MCF 10A (cell line): ENCODE measurements around the gene HMOX1. TPM values are rescaled to one million over a fixed set of nuclear protein-coding genes. Genes with fewer than 3 reads are reported as not detected.

Source experiments
- BruUV-seq: library from RNA; stranded (reverse); fragments of 400-500 nt; replicated peaks from 2 replicates; lab custom pipeline; 2021; lab: Mats Ljungman, UMichigan
- CTCF ChIA-PET: fragments of 300-600 bp; sonication (Branson Sonifier 250); formaldehyde crosslinking; extraction: SDS; loops from one replicate; lab custom pipeline; 2021; ENCODE audit warnings: antibody characterized with exemption, inconsistent platforms; lab: Yijun Ruan, JAX
- POLR2A ChIA-PET: fragments of 300-600, 350-650 bp; sonication (Branson Sonifier 250); formaldehyde crosslinking; extraction: SDS; loops from one replicate; lab custom pipeline; 2020; ENCODE audit warnings: antibody characterized with exemption, inconsistent platforms; lab: Yijun Ruan, JAX
- DNase-seq: peaks from one replicate; pipeline ENCODE4 v3.0.0-alpha.2; 2018; ENCODE audit not compliant: unreplicated experiment
- H3K27ac Mint-ChIP-seq: one replicate; pipeline ENCODE4 v1.8.0; 2022; ENCODE audit warnings: mild to moderate bottlenecking, low read depth, mixed read lengths; ENCODE audit not compliant: unreplicated experiment
- H3K27me3 Mint-ChIP-seq: one replicate; pipeline ENCODE4 v1.8.0; 2022; ENCODE audit warnings: mixed read lengths; ENCODE audit not compliant: insufficient read depth, unreplicated experiment
- H3K36me3 Mint-ChIP-seq: one replicate; pipeline ENCODE4 v1.8.0; 2022; ENCODE audit warnings: mild to moderate bottlenecking, moderate library complexity, mixed read lengths; ENCODE audit not compliant: insufficient read depth, unreplicated experiment
- H3K4me1 Mint-ChIP-seq: one replicate; pipeline ENCODE4 v1.8.0; 2022; ENCODE audit warnings: mixed read lengths; ENCODE audit not compliant: insufficient read depth, unreplicated experiment
- H3K4me3 Mint-ChIP-seq: one replicate; pipeline ENCODE4 v1.8.0; 2022; ENCODE audit warnings: mild to moderate bottlenecking, moderate library complexity, mixed read lengths; ENCODE audit not compliant: unreplicated experiment
- H3K9me3 Mint-ChIP-seq: one replicate; pipeline ENCODE4 v1.8.0; 2022; ENCODE audit warnings: mixed read lengths; ENCODE audit not compliant: unreplicated experiment
- intact Hi-C: fragments of 100-400 bp; cut with micrococcal nuclease; formaldehyde crosslinking; loops from 2 replicates; pipeline ENCODE4 v1.14.1; 2022
- total RNA-seq: library from RNA; stranded (reverse); gene quantifications from 2 replicates; pipeline ENCODE4 v1.2.3, GENCODE V29; 2022
- TF ChIP-seq, protein P1 (sequence below): fragments of 200-600 bp; IDR thresholded peaks from one replicate; pipeline ENCODE4 v1.8.0; 2022; ENCODE audit warnings: antibody characterized with exemption, mild to moderate bottlenecking; ENCODE audit not compliant: unreplicated experiment

The HMOX1 gene
- total RNA-seq, 1 experiment from 2014 or later, result 1.9 TPM

DNA sequence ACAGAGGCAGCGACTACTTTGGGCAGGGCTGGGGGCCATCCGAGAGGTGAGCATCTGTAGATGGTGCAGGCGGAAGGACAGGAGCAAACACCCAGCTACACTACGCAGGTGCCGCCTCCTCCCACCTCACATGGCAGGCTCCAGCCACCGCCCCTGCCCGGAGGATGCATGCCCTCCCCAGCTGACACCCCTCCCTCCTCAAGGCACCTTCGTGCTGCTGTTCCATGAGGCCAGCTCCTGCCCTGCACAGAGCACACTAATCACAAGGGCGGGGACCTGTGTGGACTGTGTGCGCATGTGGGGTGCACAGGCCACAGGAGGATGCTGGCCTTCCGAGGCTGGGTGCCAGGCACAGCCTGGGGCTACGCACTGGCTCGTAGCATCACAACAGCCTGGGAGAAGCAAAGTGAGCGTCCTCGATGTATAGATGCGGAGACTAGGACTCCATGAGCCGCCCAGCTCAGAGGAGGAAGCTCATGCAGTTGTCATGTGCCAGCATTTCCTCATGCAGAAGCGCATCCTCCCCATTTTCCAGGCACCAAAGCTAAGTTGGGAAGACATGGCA lies 32.8 kb upstream of the HMOX1 start:
- Mint-ChIP-seq H3K36me3 (peaks cover 6% of the 10 kb centered on the region), H3K4me3 (no peak overlapping the region), H3K4me1 (peaks cover 11% of the 10 kb centered on the region), H3K27me3 (no peaks in the 10 kb centered on the region), H3K9me3 (no peaks in the 10 kb centered on the region), H3K27ac (no peak overlapping the region)
- CTCF ChIA-PET, result interaction anchor here (0.6 to 1.4 kb wide), 7 partner anchors 9 to 776 kb away, joined by 3 to 6 read pairs (median 3); no protein-coding TSS in a partner anchor
- intact Hi-C loops, result no loop called here
- BruUV-seq, result no TSS peak
- TF ChIP-seq, protein P1, sequence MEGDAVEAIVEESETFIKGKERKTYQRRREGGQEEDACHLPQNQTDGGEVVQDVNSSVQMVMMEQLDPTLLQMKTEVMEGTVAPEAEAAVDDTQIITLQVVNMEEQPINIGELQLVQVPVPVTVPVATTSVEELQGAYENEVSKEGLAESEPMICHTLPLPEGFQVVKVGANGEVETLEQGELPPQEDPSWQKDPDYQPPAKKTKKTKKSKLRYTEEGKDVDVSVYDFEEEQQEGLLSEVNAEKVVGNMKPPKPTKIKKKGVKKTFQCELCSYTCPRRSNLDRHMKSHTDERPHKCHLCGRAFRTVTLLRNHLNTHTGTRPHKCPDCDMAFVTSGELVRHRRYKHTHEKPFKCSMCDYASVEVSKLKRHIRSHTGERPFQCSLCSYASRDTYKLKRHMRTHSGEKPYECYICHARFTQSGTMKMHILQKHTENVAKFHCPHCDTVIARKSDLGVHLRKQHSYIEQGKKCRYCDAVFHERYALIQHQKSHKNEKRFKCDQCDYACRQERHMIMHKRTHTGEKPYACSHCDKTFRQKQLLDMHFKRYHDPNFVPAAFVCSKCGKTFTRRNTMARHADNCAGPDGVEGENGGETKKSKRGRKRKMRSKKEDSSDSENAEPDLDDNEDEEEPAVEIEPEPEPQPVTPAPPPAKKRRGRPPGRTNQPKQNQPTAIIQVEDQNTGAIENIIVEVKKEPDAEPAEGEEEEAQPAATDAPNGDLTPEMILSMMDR, result no peak
- POLR2A ChIA-PET, result no interaction called here
- no peak for DNase-seq

DNA sequence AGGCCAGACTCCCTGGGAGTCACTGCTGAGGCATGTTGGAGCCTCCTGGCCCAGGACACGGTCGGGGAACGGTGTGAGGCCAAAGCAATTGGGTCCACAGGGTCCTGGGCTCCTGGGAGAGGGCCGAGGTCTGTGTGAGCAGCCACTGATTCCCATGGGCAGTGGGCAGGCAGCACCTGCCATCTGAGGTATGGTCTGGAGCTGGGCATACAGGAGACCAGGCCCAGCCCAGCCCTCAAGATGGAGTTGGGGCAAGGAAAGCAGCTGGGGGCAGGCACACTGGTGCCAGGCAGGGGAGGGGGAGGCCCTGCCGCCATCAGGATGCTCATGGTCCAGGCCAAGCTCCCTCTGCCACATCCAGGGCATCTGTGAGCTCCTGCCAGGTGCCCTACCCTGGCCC lies 32.2 kb upstream of the HMOX1 start:
- H3K4me3 Mint-ChIP-seq, result no peak overlapping the region
- DNase-seq, result no peak
- no TSS peak for BruUV-seq
- peaks cover 11% of the 10 kb centered on the region for H3K4me1 Mint-ChIP-seq
- H3K36me3 Mint-ChIP-seq, result peaks cover 6% of the 10 kb centered on the region
- intact Hi-C loops, result no loop called here
- no peaks in the 10 kb centered on the region for H3K27me3 Mint-ChIP-seq
- no peak overlapping the region for H3K27ac Mint-ChIP-seq
- TF ChIP-seq, protein P1, result no peak
- H3K9me3 Mint-ChIP-seq, result no peaks in the 10 kb centered on the region
- ChIA-PET POLR2A (interaction anchor here (0.6 kb wide), 1 partner anchor 767 kb away, joined by 3 read pairs; no protein-coding TSS in a partner anchor), CTCF (interaction anchor here (0.8 to 1.4 kb wide), 4 partner anchors 23 to 776 kb away, joined by 3 to 6 read pairs (median 4); no protein-coding TSS in a partner anchor)

DNA sequence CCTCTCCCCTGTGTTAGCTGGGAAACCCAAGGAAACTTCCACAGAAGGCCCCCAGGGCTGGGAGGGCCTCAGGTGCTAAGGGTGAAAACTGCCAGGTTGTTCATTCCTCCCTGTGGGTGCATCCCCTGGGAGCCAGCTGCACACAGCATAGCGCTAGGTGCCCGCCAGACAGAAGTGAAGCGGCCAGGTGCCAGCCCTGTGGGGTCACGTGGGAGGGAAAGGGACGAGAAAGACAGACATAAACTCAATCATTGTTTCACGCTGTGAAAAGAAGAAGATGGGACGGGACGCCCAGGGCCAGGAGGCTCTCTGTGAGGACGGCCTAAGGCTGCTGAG lies 31.6 kb upstream of the HMOX1 start:
- no peak for DNase-seq
- Mint-ChIP-seq H3K4me3 (no peak overlapping the region), H3K36me3 (peaks cover 6% of the 10 kb centered on the region), H3K9me3 (no peaks in the 10 kb centered on the region), H3K27me3 (no peaks in the 10 kb centered on the region), H3K4me1 (peaks cover 11% of the 10 kb centered on the region), H3K27ac (no peak overlapping the region)
- CTCF ChIA-PET, result interaction anchor here (0.7 to 2.5 kb wide), 8 partner anchors 8 to 775 kb away, joined by 3 to 18 read pairs (median 4); partner anchors contain the start of gene HMOX1
- no TSS peak for BruUV-seq
- intact Hi-C loops, result no loop called here
- POLR2A ChIA-PET, result interaction anchor here (0.6 kb wide), 1 partner anchor 766 kb away, joined by 3 read pairs; no protein-coding TSS in a partner anchor
- TF ChIP-seq, protein P1, result no peak

DNA sequence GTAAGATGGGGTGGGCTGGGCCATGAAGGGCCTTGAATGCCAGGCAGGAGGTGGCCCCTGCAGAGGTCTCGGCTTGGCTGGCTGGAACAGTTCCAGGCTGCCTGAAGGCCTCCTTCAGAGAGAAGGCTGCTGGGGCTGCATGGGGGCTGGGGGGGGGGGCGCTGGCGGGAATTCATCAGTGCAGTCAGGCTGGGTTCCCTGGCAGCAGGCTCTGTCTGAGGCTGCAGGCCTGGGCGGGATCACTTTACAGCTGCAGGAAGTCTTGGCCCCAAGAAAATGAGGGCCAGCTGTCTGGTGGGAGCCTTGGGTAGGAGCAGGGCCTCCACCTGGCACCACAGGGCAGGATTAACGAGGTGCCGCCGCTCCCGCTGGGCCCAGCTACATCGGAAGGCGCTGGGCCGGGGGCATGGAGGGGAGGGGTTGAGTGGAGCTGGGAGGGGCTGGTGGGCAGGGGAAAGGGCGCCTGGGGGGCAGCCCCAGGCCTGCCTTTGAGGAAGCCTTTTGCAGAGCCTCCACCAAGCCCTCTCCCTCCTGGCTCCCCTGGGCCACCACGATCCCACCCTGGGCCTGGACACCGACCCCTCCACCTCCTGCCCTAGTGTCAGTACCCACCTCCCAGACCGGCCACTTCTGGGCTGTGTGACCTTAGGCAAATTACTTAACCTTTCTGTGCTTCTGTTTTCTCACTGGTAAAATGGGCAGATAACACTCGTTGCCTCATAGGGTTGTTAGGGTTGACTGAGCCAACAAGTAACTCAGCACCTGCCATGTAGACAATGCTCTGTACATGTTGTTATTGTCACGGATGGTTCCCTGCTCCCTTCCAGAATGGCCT lies 31.0 kb upstream of the HMOX1 start:
- POLR2A ChIA-PET, result interaction anchor here (0.6 to 0.7 kb wide), 2 partner anchors 50 to 774 kb away, joined by 3 read pairs; partner anchors contain the start of gene TOM1
- no TSS peak for BruUV-seq
- TF ChIP-seq, protein P1, result no peak
- no peak for DNase-seq
- peaks cover 11% of the 10 kb centered on the region for H3K4me1 Mint-ChIP-seq
- H3K9me3 Mint-ChIP-seq, result no peaks in the 10 kb centered on the region
- H3K27me3 Mint-ChIP-seq, result no peaks in the 10 kb centered on the region
- no peak overlapping the region for H3K4me3 Mint-ChIP-seq
- H3K27ac Mint-ChIP-seq, result no peak overlapping the region
- peaks cover 6% of the 10 kb centered on the region for H3K36me3 Mint-ChIP-seq
- intact Hi-C loops, result loop anchor here (1.0 to 2.0 kb wide), 7 partner anchors 31 to 775 kb away; partner anchors contain the start of gene HMOX1
- CTCF ChIA-PET, result interaction anchor here (0.6 to 2.5 kb wide), 16 partner anchors 9 to 905 kb away, joined by 3 to 18 read pairs (median 4); partner anchors contain the start of gene HMOX1
